ENCODE data around the gene SYNE1.
"Not testable (repeated sequence)": the region's sequence is repeated elsewhere in the genome, so short reads cannot be mapped to it uniquely, and the experiment has no call there.

Gene SYNE1

GRCh38 chr6:152625213-152625612, 11.9 kb downstream of the SYNE1 start:
- Histone ChIP-seq H3K9me3 (ENCODE audit: control insufficient read depth, insufficient read depth, low read length) (no peaks in the 10 kb centered on the region), H3K27me3 (ENCODE audit: control insufficient read depth, insufficient read depth, low read length) (no peaks in the 10 kb centered on the region), H3K4me1 (ENCODE audit: control insufficient read depth, insufficient read depth, low read length) (no peaks in the 10 kb centered on the region), H3K27ac (ENCODE audit: low read depth, low read length) (no peak overlapping the region), H3K9ac (ENCODE audit: low read depth, low read length) (no peak overlapping the region), H3K36me3 (ENCODE audit: control insufficient read depth, insufficient read depth, low read length) (no peaks in the 10 kb centered on the region), H3K4me3 (ENCODE audit: low read depth, low read length) (no peak overlapping the region)

DNA sequence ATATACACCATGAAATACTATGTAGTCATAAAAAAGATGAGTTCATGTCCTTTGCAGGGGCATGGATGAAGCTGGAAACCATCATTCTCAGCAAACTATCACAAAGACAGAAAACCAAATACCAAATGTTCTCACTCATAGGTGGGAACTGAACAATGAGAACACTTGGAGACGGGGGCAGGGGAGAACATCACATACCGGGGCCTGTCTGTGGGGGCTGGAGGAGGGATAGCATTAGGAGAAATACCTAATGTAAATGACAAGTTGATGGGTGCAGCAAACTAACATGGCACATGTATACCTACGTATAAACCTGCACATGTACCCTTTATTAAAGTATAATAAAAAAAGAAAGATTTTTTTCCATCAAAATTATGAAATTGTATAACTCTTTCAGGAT, 22.4 kb downstream of the SYNE1 start:
- H3K27me3 ChIP-seq (ENCODE audit: control insufficient read depth, insufficient read depth, low read length) = not testable (repeated sequence)

DNA sequence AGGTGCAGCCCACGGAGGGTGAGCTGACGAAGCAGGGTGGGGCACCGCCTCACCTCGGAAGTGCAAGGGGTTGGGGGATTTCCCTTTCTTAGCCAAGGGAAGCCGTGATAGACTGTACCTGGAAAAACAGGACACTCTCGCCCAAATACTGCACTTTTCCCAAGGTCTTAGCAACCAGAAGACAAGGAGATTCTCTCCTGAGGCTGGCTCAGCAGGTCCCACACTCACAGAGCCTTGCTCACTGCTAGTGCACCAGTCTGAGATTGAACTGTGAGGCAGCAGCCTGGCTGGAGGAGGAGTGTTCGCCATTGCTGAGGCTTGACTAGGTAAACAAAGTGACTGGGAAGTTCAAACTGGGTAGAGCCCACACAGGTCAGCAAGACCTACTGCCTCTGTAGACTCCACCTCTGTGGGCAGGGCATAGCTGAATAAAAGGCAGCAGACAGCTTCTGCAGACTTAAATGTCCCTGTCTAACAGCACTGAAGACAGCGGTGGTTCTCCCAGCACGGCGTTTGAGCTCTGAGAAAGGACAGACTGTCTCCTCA, 28.0 kb downstream of the SYNE1 start:
- no peak overlapping the region for H3K4me3 ChIP-seq (ENCODE audit: low read depth, low read length)

More for the DNA sequence above, 22.4 kb downstream of the SYNE1 start:
- H3K27ac ChIP-seq (ENCODE audit: low read depth, low read length); H3K4me3 ChIP-seq (ENCODE audit: low read depth, low read length); H3K4me1 ChIP-seq (ENCODE audit: control insufficient read depth, insufficient read depth, low read length); H3K36me3 ChIP-seq (ENCODE audit: control insufficient read depth, insufficient read depth, low read length); H3K9me3 ChIP-seq (ENCODE audit: control insufficient read depth, insufficient read depth, low read length); H3K9ac ChIP-seq (ENCODE audit: low read depth, low read length): not testable (repeated sequence)

GRCh38 chr6:152605941-152606340, 31.2 kb downstream of the SYNE1 start:
- Histone ChIP-seq H3K27me3 (ENCODE audit: control insufficient read depth, insufficient read depth, low read length) (no peaks in the 10 kb centered on the region), H3K4me3 (ENCODE audit: low read depth, low read length) (no peak overlapping the region), H3K9me3 (ENCODE audit: control insufficient read depth, insufficient read depth, low read length) (no peaks in the 10 kb centered on the region), H3K27ac (ENCODE audit: low read depth, low read length) (no peak overlapping the region), H3K9ac (ENCODE audit: low read depth, low read length) (no peak overlapping the region), H3K36me3 (ENCODE audit: control insufficient read depth, insufficient read depth, low read length) (no peaks in the 10 kb centered on the region), H3K4me1 (ENCODE audit: control insufficient read depth, insufficient read depth, low read length) (peaks cover 4% of the 10 kb centered on the region)

More for the DNA sequence above, 28.0 kb downstream of the SYNE1 start:
- Histone ChIP-seq H3K36me3 (ENCODE audit: control insufficient read depth, insufficient read depth, low read length) (no peaks in the 10 kb centered on the region), H3K9ac (ENCODE audit: low read depth, low read length) (no peak overlapping the region), H3K4me1 (ENCODE audit: control insufficient read depth, insufficient read depth, low read length) (no peaks in the 10 kb centered on the region), H3K9me3 (ENCODE audit: control insufficient read depth, insufficient read depth, low read length) (no peaks in the 10 kb centered on the region), H3K27me3 (ENCODE audit: control insufficient read depth, insufficient read depth, low read length) (no peaks in the 10 kb centered on the region), H3K27ac (ENCODE audit: low read depth, low read length) (no peak overlapping the region)

- no peak overlapping the region for H3K9ac ChIP-seq (ENCODE audit: low read depth, low read length)
- no peaks in the 10 kb centered on the region for H3K36me3 ChIP-seq (ENCODE audit: control insufficient read depth, insufficient read depth, low read length)
- H3K27ac ChIP-seq (ENCODE audit: low read depth, low read length) = no peak overlapping the region
- H3K27me3 ChIP-seq (ENCODE audit: control insufficient read depth, insufficient read depth, low read length) = no peaks in the 10 kb centered on the region
- H3K4me3 ChIP-seq (ENCODE audit: low read depth, low read length) = no peak overlapping the region
- H3K4me1 ChIP-seq (ENCODE audit: control insufficient read depth, insufficient read depth, low read length) = peaks cover 6% of the 10 kb centered on the region
- H3K9me3 ChIP-seq (ENCODE audit: control insufficient read depth, insufficient read depth, low read length) = no peaks in the 10 kb centered on the region
Measured at GRCh38 chr6:152605342-152605741, 31.8 kb downstream of the SYNE1 start.

DNA sequence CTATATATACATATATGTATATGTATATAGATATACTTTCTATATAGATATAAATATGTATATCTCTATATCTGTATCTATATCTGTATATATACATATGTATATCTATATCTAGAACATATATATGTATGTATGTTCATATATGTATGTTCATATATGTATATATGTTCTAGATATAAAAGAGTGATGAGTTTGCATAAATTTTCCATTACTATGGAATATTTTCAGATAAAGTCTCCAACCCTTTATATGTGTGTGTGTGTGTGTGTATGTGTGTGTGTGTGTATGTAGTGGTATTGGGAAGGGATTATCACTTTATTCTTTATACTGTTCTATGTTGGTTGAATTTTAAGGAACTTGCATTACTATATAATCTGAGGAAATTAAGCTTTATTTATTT, 33.3 kb downstream of the SYNE1 start:
- peaks cover 6% of the 10 kb centered on the region for H3K4me1 ChIP-seq (ENCODE audit: control insufficient read depth, insufficient read depth, low read length)
- no peaks in the 10 kb centered on the region for H3K27me3 ChIP-seq (ENCODE audit: control insufficient read depth, insufficient read depth, low read length)
- H3K36me3 ChIP-seq (ENCODE audit: control insufficient read depth, insufficient read depth, low read length) = no peaks in the 10 kb centered on the region
- no peak overlapping the region for H3K4me3 ChIP-seq (ENCODE audit: low read depth, low read length)
- H3K27ac ChIP-seq (ENCODE audit: low read depth, low read length) = no peak overlapping the region
- H3K9ac ChIP-seq (ENCODE audit: low read depth, low read length) = no peak overlapping the region
- H3K9me3 ChIP-seq (ENCODE audit: control insufficient read depth, insufficient read depth, low read length) = no peaks in the 10 kb centered on the region

DNA sequence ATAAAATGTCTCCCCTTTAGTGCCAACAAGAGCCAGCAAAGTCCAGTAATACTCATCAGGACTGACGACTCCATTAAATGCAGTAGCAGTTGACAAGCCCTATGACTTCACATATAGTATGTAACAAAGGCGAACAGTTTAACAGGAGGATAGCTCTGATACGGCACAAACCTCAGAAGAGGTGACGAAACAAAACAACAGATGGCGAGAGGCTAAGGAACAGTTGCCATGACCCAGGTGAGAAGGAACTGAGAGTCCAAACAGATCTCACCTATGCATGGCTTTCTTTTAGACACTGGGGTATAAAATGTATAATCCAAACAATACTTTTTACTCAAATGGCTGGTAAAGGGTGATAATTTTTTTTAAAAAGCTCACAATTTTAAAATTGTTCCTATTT, 37.1 kb downstream of the SYNE1 start:
- Histone ChIP-seq H3K27me3 (ENCODE audit: control insufficient read depth, insufficient read depth, low read length) (no peaks in the 10 kb centered on the region), H3K36me3 (ENCODE audit: control insufficient read depth, insufficient read depth, low read length) (no peaks in the 10 kb centered on the region), H3K4me3 (ENCODE audit: low read depth, low read length) (no peak overlapping the region), H3K4me1 (ENCODE audit: control insufficient read depth, insufficient read depth, low read length) (peaks cover 6% of the 10 kb centered on the region), H3K9ac (ENCODE audit: low read depth, low read length) (no peak overlapping the region), H3K9me3 (ENCODE audit: control insufficient read depth, insufficient read depth, low read length) (no peaks in the 10 kb centered on the region), H3K27ac (ENCODE audit: low read depth, low read length) (no peak overlapping the region)

DNA sequence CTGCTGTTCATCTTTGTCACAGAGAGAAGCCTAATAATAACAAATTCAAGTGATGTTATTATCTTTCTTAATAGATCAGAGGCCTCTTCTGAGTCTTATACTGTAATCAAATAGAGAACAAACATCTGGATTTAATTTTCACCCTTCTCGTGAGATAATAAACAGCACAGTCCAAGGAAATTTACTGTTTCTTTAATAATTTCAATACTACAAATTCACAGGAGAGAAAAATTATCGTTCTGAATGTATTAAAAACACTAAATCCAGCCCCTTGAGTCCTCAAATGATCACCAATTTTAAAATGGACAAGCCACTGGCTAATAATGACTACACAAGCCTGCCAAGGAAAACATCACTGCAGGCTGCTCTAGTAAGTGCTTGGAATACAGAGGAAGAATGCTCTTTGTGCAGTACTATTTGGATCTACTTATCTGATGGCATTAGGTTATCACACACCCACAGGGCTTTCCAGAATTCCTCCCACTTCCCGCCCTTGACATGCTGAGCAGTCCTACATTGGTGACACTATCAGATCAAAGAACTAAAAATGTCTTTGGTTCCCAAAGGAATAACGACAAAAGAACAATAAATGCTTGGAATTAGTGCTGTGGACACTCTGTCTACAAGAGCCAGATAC, 38.1 kb downstream of the SYNE1 start:
- H3K9me3 ChIP-seq (ENCODE audit: control insufficient read depth, insufficient read depth, low read length) = no peaks in the 10 kb centered on the region
- no peaks in the 10 kb centered on the region for H3K27me3 ChIP-seq (ENCODE audit: control insufficient read depth, insufficient read depth, low read length)
- no peak overlapping the region for H3K9ac ChIP-seq (ENCODE audit: low read depth, low read length)
- peaks cover 6% of the 10 kb centered on the region for H3K4me1 ChIP-seq (ENCODE audit: control insufficient read depth, insufficient read depth, low read length)
- no peaks in the 10 kb centered on the region for H3K36me3 ChIP-seq (ENCODE audit: control insufficient read depth, insufficient read depth, low read length)
- no peak overlapping the region for H3K4me3 ChIP-seq (ENCODE audit: low read depth, low read length)
- no peak overlapping the region for H3K27ac ChIP-seq (ENCODE audit: low read depth, low read length)

GRCh38 chr6:152598421-152598820, 38.7 kb downstream of the SYNE1 start:
- no peak overlapping the region for H3K9ac ChIP-seq (ENCODE audit: low read depth, low read length)
- no peaks in the 10 kb centered on the region for H3K36me3 ChIP-seq (ENCODE audit: control insufficient read depth, insufficient read depth, low read length)
- H3K27ac ChIP-seq (ENCODE audit: low read depth, low read length) = no peak overlapping the region
- H3K9me3 ChIP-seq (ENCODE audit: control insufficient read depth, insufficient read depth, low read length) = no peaks in the 10 kb centered on the region
- peaks cover 6% of the 10 kb centered on the region for H3K4me1 ChIP-seq (ENCODE audit: control insufficient read depth, insufficient read depth, low read length)
- no peaks in the 10 kb centered on the region for H3K27me3 ChIP-seq (ENCODE audit: control insufficient read depth, insufficient read depth, low read length)
- H3K4me3 ChIP-seq (ENCODE audit: low read depth, low read length) = no peak overlapping the region

GRCh38 chr6:152596726-152597125, 40.4 kb downstream of the SYNE1 start:
- Histone ChIP-seq H3K9me3 (ENCODE audit: control insufficient read depth, insufficient read depth, low read length) (no peaks in the 10 kb centered on the region), H3K36me3 (ENCODE audit: control insufficient read depth, insufficient read depth, low read length) (no peaks in the 10 kb centered on the region), H3K9ac (ENCODE audit: low read depth, low read length) (no peak overlapping the region), H3K27ac (ENCODE audit: low read depth, low read length) (no peak overlapping the region), H3K27me3 (ENCODE audit: control insufficient read depth, insufficient read depth, low read length) (no peaks in the 10 kb centered on the region), H3K4me3 (ENCODE audit: low read depth, low read length) (no peak overlapping the region), H3K4me1 (ENCODE audit: control insufficient read depth, insufficient read depth, low read length) (peaks cover 6% of the 10 kb centered on the region)

DNA sequence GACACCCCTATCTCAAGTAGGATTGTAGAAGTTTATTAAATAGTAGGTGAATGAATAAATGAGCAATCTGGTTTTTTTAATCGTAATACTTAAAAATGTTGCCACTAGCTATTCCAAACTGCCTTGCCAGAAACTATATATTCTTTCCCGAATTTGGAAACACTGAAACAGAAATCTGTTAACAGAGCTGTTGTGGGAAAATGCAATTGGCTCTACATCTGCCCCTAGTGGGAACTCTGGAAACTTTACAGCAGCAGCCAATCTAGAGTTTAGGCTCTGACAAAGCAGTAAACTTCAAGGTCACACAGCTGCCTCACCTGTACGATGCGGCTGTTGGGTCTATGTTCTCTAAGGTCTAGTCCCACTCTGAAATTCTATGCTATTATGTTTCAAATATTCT, 41.7 kb downstream of the SYNE1 start:
- Histone ChIP-seq H3K27me3 (ENCODE audit: control insufficient read depth, insufficient read depth, low read length) (no peaks in the 10 kb centered on the region), H3K36me3 (ENCODE audit: control insufficient read depth, insufficient read depth, low read length) (no peaks in the 10 kb centered on the region), H3K27ac (ENCODE audit: low read depth, low read length) (no peak overlapping the region), H3K4me1 (ENCODE audit: control insufficient read depth, insufficient read depth, low read length) (no peaks in the 10 kb centered on the region), H3K4me3 (ENCODE audit: low read depth, low read length) (no peak overlapping the region), H3K9ac (ENCODE audit: low read depth, low read length) (no peak overlapping the region), H3K9me3 (ENCODE audit: control insufficient read depth, insufficient read depth, low read length) (no peaks in the 10 kb centered on the region)
